CD4-positive, alpha-beta T cell treated with Interleukin-6 for 4 hours (primary cell): ENCODE data around the gene NPIPA5.
"Not testable (repeated sequence)": the region's sequence is repeated elsewhere in the genome, so short reads cannot be mapped to it uniquely, and the experiment has no call there.

ENCODE experiments used
- DNase-seq: peaks from one replicate; pipeline ENCODE4 v3.0.0-alpha.2; 2020; ENCODE audit warnings: mixed read lengths

Gene NPIPA5

GRCh38 chr16:15388060-15388459 lies 10.0 kb upstream of the NPIPA5 start:
- not testable (repeated sequence) for DNase-seq

- DNase-seq: not testable (repeated sequence)
These were observed 4.7 kb upstream of the NPIPA5 start for GRCh38 chr16:15382810-15383209.

GRCh38 chr16:15357495-15357894 lies 20.6 kb downstream of the NPIPA5 start:
- DNase-seq: not testable (repeated sequence)

- not testable (repeated sequence) for DNase-seq
These were observed 23.2 kb downstream of the NPIPA5 start for GRCh38 chr16:15354846-15355245.

DNA sequence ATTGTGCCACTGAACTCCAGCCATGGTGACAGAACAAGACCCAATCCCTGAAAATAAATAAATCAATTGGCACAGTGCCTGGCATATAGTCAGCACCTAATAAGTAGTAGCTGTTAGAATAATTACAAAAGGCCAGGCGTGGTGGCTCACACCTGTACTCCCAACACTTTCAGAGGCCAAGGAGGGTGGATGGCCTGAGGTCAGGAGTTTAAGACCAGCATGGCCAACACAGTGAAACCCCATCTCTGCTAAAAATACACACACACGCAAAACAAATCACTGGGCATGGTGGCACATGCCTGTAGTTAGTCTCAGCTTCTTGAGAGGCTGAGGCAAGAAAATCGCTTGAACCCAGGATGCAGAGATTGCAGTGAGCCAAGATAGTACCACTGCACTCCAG lies 25.2 kb downstream of the NPIPA5 start:
- DNase-seq: not testable (repeated sequence)

- not testable (repeated sequence) for DNase-seq
These were observed 26.3 kb downstream of the NPIPA5 start for GRCh38 chr16:15351745-15352144.

DNA sequence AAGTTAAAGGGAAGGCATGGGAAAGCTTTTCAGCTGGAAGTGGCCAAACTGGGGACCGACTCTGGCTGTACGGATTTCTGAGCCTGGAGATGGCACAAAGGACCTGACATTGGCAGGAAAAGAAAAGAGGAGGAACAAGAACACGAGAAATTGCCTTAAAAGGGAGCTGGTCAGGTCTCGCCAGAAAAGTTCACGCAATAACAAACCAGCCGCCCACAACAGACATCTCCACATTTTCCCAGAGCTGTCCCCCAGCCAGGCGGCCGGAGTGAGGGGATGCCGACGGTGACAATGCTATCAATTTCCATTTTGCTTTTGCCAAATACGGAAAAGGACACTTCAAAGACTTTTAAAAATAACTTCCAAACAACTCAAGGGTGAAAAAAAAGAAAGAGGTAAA lies 26.8 kb downstream of the NPIPA5 start:
- not testable (repeated sequence) for DNase-seq

GRCh38 chr16:15348721-15349120 lies 29.4 kb downstream of the NPIPA5 start:
- not testable (repeated sequence) for DNase-seq

DNA sequence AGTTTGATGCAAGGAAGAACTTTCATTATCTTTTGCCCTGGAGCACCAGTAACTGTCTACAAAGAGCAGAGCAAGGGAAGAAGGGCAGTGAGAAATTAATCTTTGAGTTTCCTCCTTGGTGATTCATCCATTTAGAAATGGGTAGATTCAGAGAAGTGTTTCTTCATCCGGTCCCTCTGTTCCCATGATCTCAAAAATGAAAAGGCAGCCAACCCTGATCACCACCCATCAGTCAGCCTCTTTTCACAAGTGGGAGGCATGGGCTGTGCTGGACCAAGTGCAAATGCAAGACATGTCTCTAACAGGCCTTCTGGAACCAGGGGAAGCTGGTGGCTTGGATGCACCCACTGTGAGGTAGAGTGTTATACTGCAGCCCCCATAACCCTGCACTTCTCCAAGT lies 35.8 kb downstream of the NPIPA5 start:
- not testable (repeated sequence) for DNase-seq

DNA sequence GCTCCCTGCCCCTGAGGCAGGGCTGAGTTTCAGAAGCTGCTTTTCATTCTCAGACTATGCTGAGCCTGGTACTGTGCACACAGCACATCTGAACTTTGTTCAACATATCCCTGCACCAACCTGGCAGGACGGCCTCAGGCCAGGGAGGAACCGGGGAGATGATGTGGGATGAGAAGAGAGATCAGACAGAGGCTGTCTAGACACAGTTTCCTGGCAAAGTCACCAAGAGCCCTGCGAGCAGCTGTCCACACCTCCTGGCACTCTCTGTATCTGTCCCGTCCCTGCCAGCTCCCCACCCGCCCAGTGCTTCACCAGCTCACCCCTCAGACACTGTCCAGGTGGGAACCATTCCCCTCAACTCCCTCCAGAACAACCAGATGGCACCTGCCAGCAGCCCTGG lies 39.1 kb downstream of the NPIPA5 start:
- not testable (repeated sequence) for DNase-seq

DNA sequence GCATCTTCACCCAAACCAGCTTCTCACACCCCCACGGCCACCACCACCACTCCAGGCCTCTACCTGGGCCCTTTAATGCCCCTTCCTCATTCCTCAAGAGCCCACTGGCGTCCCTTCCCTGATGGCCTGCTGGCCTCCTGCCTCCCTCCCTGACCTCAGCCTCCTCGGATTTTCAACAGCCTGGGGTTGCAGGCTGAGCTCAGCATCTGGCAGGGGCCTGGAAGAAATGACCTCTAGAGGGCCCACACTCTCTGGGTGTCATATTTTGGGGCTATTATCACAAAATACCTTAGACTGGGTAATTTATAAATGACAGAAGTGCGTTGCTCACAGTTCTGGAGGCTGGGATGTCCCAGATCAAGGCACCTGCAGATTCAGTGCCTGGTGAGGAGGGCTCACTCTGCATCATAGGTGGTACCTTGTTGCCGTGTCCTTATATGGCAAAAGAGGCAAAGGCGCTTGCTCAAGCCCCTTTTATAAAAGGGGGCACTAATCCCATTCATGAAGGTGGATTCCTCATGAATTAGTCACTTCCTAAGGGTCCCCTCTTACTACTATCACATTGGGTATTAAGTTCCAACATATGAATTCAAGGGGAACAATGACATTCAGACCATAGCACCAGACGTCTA lies 40.0 kb downstream of the NPIPA5 start:
- not testable (repeated sequence) for DNase-seq

- not testable (repeated sequence) for DNase-seq
These were observed 42.5 kb downstream of the NPIPA5 start for GRCh38 chr16:15335609-15336008.

- not testable (repeated sequence) for DNase-seq
These were observed 44.1 kb downstream of the NPIPA5 start for GRCh38 chr16:15333969-15334368.

GRCh38 chr16:15330978-15331377 lies 47.1 kb downstream of the NPIPA5 start:
- not testable (repeated sequence) for DNase-seq

GRCh38 chr16:15324954-15325353 lies 53.1 kb downstream of the NPIPA5 start:
- not testable (repeated sequence) for DNase-seq

- DNase-seq: not testable (repeated sequence)
These were observed 54.7 kb downstream of the NPIPA5 start for GRCh38 chr16:15323373-15323772.

GRCh38 chr16:15321221-15321620 lies 56.9 kb downstream of the NPIPA5 start:
- not testable (repeated sequence) for DNase-seq

- DNase-seq: not testable (repeated sequence)
These were observed 63.5 kb downstream of the NPIPA5 start for GRCh38 chr16:15314562-15314961.
